OCI-LY3 (cell line): Measurements from ENCODE around the gene RELN.

Source experiments
- CTCF ChIP-seq: fragments of 200-600, 300-600 bp; sonication (generic); IDR thresholded peaks from 2 replicates; pipeline ENCODE4 v1.5.1; 2014; ENCODE audit warnings: antibody characterized with exemption, low read length, low read depth
- EZH2phosphoT487 ChIP-seq: fragments of 200-600 bp; shearing (Covaris generic); IDR thresholded peaks from 2 replicates; pipeline ENCODE4 v1.6.1; 2018; ENCODE audit warnings: antibody characterized with exemption, mixed run types, low read depth

GRCh38 chr7:103542470-103542869, 447.0 kb downstream of the RELN start:
- TF ChIP-seq CTCF (no peak), EZH2phosphoT487 (no peak)
